HG03066 (cell line): ENCODE measurements around the gene OR13C8.

Experiments used
- ATAC-seq: cut with Tn5 transposase; IDR thresholded peaks from one replicate; pipeline ENCODE4 v1.9.1; 2021; ENCODE audit warnings: low read depth; ENCODE audit not compliant: unreplicated experiment

The OR13C8 gene

DNA sequence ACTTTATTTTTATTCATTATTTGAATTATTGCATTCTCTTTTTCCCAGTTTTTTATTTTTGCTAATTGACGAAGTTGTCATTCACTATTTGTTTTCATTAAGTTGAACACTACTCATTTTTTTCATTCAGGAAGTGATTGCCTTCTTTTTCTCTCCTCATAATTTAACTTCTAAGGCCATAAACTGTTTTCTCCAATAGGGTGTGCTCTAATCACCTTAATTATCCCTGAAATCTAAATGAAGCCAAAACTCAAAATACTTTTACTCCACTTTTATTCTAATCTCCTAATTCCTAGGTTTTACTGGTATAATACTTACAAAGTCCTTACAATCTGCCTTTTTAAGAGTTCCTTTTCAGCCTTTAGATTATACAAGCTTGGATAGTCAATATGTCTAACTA, 39.4 kb downstream of the OR13C8 start:
- no peak for ATAC-seq

- ATAC-seq, result no peak
Observed at GRCh38 chr9:104611213-104611612, 42.2 kb downstream of the OR13C8 start.

DNA sequence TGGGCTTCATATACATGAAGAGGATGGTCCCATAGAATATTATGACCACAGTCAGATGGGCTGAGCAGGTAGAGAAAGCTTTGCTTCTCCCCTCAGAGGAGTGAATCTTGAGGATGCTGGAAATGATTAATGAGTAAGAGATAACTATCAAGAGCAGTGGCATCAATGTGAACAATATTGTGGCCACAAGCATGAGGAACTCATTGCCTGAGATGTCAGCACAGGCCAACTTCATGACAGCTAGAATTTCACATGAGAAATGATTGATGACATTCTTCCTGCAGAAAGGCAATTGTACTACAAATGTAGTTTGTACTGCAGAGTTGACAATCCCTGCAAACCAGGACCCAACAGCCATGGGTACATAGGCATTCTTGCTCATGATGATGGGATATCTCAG, 48.5 kb downstream of the OR13C8 start:
- ATAC-seq, result no peak

- ATAC-seq, result no peak
Observed at GRCh38 chr9:104618104-104618503, 49.1 kb downstream of the OR13C8 start, which contains the start of gene OR13C9. TSS of gene OR13C9 (minus strand) at chr9:104618204. CDS start at chr9:104618204, 0 bp downstream.
